Liver (tissue), 9 donors: ENCODE data around the gene CSNK1G1. TPM values are rescaled to one million over a fixed set of nuclear protein-coding genes. Genes with fewer than 3 reads are reported as not detected.

Source experiments
- DNase-seq: peaks from one replicate; pipeline ENCODE4 v3.0.0-alpha.2; 2017; ENCODE audit warnings: low spot score
- H3K27ac ChIP-seq, 2 donors: one replicate each; pipeline ENCODE4 v1.7.0; 2013; ENCODE audit warnings: inconsistent platforms in 2 of 2, low read length in 2 of 2, control low read depth in 1 of 2, low read depth in 1 of 2, mild to moderate bottlenecking in 1 of 2
- H3K27me3 ChIP-seq, 4 donors: one replicate each; pipeline versions ENCODE4 v1.6.1 to v1.7.0; 2013; ENCODE audit warnings: low read length in 3 of 4, inconsistent platforms in 1 of 4, mild to moderate bottlenecking in 1 of 4, moderate library complexity in 1 of 4; ENCODE audit not compliant: control insufficient read depth in 4 of 4, insufficient read depth in 4 of 4
- H3K36me3 ChIP-seq, 4 donors: one replicate each; pipeline versions ENCODE4 v1.6.1 to v1.7.0; 2013; ENCODE audit warnings: low read length in 3 of 4, mild to moderate bottlenecking in 3 of 4, low read depth in 1 of 4, moderate library complexity in 1 of 4; ENCODE audit not compliant: control insufficient read depth in 4 of 4, insufficient read depth in 3 of 4
- H3K4me1 ChIP-seq, 4 donors: one replicate each; pipeline versions ENCODE4 v1.6.1 to v1.7.0; 2013; ENCODE audit warnings: low read length in 3 of 4, mild to moderate bottlenecking in 3 of 4, moderate library complexity in 1 of 4; ENCODE audit not compliant: control insufficient read depth in 4 of 4, insufficient read depth in 4 of 4
- H3K4me3 ChIP-seq, 3 donors: one replicate each; pipeline versions ENCODE4 v1.6.1 to v1.7.0; 2013; ENCODE audit warnings: low read length in 3 of 3, control low read depth in 1 of 3, low read depth in 1 of 3, mild to moderate bottlenecking in 1 of 3
- H3K9ac ChIP-seq, 2 donors: one replicate each; pipeline ENCODE4 v1.7.0; 2013; ENCODE audit warnings: low read length in 2 of 2, mild to moderate bottlenecking in 2 of 2, moderate library complexity in 2 of 2, control low read depth in 1 of 2, low read depth in 1 of 2
- H3K9me3 ChIP-seq, 4 donors: one replicate each; pipeline versions ENCODE4 v1.6.1 to v1.7.0; 2013; ENCODE audit warnings: low read length in 3 of 4; ENCODE audit not compliant: control insufficient read depth in 4 of 4
- CTCF ChIP-seq: fragments of 150-350 bp; IDR thresholded peaks from 2 replicates; pipeline ENCODE4 v1.5.1; 2017; ENCODE audit warnings: improper control_type of control experiment, low read depth, low read length; ENCODE audit not compliant: missing input control
- EGR1 ChIP-seq, 2 donors: IDR thresholded peaks; 2 replicates each; pipeline ENCODE4 v1.6.1; 2016 to 2018; ENCODE audit warnings: antibody characterized with exemption in 2 of 2, low read depth in 2 of 2
- FOXA2 ChIP-seq: IDR thresholded peaks from 2 replicates; pipeline ENCODE4 v1.6.1; 2016; ENCODE audit warnings: antibody characterized with exemption
- HNF4A ChIP-seq, 2 donors: conservative IDR thresholded peaks; 2 replicates each; pipeline ENCODE4 v1.6.1; 2016; ENCODE audit warnings: antibody characterized with exemption in 2 of 2, mild to moderate bottlenecking in 2 of 2
- HNF4G ChIP-seq: IDR thresholded peaks from 2 replicates; pipeline ENCODE4 v1.6.1; 2016; ENCODE audit warnings: antibody characterized with exemption
- RAD21 ChIP-seq, 2 donors: IDR thresholded peaks; 2 replicates each; pipeline ENCODE4 v1.6.1; 2016; ENCODE audit warnings: antibody characterized with exemption in 2 of 2, mild to moderate bottlenecking in 2 of 2
- RXRA ChIP-seq, 2 donors: IDR thresholded peaks; 2 replicates each; pipeline ENCODE4 v1.6.1; 2017 to 2018; ENCODE audit warnings: antibody characterized with exemption in 2 of 2, mild to moderate bottlenecking in 1 of 2
- SP1 ChIP-seq: IDR thresholded peaks from 2 replicates; pipeline ENCODE4 v1.6.1; 2018; ENCODE audit warnings: antibody characterized with exemption, mild to moderate bottlenecking
- TAF1 ChIP-seq: conservative IDR thresholded peaks from 2 replicates; pipeline ENCODE4 v1.6.1; 2016; ENCODE audit warnings: antibody characterized with exemption, mild to moderate bottlenecking
- YY1 ChIP-seq: IDR thresholded peaks from 2 replicates; pipeline ENCODE4 v1.6.1; 2016; ENCODE audit warnings: antibody characterized with exemption, mild to moderate bottlenecking
- ZBTB33 ChIP-seq: IDR thresholded peaks from 2 replicates; pipeline ENCODE4 v1.6.1; 2016; ENCODE audit warnings: antibody characterized with exemption
- WGBS: extraction: QIAGEN DNeasy Blood & Tissue Kit; methylation state at CpG from one replicate; pipeline ENCODE4 v1.1.7; 2013; 5-methylcytosine and 5-hydroxymethylcytosine counted together
- polyA plus RNA-seq, 2 donors: library from polyadenylated mRNA; stranded (reverse) in 1 of 2; unstranded in 1 of 2; fragments of 200-250 nt in 1 of 2; fragments of >200 nt in 1 of 2; fragmentation: Nextera tagmentation in 1 of 2; extraction: Ambion mirVana in 1 of 2; gene quantifications; one replicate each; pipeline versions ENCODE4 v1.2.1 to v1.2.3, GENCODE V29; 2013 to 2015
- total RNA-seq, 2 donors: library from RNA; depleted of rRNA; stranded (reverse); fragments of >200 nt; gene quantifications; one replicate each; pipeline ENCODE4 v1.2.3, GENCODE V29; 2014
- TF ChIP-seq, protein P1 (sequence below): IDR thresholded peaks from 2 replicates; pipeline ENCODE4 v1.6.1; 2016; ENCODE audit warnings: antibody characterized with exemption
- TF ChIP-seq, protein P2 (sequence below): IDR thresholded peaks from 2 replicates; pipeline ENCODE4 v1.6.1; 2016; ENCODE audit warnings: antibody characterized with exemption
- TF ChIP-seq, protein P3 (sequence below): IDR thresholded peaks from 2 replicates; pipeline ENCODE4 v1.6.1; 2016; ENCODE audit warnings: antibody characterized with exemption, mild to moderate bottlenecking
- donor health status: healthy.
- donor health status: healthy.
- donor health status: healthy.
- donor health status: healthy.
- donor health status: healthy.

CSNK1G1 gene
- total and polyA plus RNA-seq, 4 donors = 1.7 to 9.1 (median 5.8) TPM

DNA sequence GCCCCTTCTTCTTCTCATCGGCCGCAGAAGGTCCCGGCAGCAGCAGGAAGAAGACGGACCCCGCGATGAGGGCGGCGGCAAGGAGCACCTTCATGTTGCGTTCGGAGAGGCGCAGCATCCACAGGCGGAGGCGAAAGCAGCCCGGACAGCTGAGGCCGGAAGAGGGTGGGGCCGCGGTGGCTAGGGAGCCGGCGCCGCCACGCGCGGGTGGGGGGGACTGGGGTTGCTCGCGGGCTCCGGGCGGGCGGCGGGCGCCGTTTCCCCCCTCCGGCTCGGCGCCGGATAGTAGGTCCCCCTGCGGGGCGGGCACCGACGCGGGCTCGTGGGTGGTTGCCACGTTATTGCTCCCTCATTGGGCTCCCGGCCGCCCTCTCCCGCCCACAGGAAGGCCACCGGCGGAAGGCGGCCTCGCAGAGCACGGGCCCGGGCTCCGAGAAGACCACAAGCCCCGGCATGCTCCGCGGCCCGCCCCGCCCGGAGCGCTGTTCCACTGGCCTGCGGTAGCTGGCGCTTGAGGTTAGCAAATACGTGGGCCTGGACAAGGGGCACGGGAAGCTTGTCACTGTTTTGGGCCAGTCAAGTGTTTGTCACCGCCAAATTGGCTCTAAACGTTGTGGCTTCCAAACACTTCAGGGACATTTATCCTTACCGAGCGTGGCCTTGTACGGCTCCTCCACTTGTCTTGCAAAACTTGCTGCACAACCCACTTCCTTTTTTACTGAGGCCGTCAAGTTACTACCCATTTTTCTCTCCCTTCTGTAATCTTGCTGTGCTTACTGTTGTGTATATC lies 192.9 kb downstream of the CSNK1G1 start, which contains the start of gene PPIB (continued):
- TF ChIP-seq, protein P1, sequence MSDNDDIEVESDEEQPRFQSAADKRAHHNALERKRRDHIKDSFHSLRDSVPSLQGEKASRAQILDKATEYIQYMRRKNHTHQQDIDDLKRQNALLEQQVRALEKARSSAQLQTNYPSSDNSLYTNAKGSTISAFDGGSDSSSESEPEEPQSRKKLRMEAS = no peak
- TF ChIP-seq, protein P2, sequence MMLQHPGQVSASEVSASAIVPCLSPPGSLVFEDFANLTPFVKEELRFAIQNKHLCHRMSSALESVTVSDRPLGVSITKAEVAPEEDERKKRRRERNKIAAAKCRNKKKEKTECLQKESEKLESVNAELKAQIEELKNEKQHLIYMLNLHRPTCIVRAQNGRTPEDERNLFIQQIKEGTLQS = no peak
- peak; percentile 33 for TF ChIP-seq CTCF
- no peak for TF ChIP-seq RXRA (IDR thresholded peaks at IDR 0.05)
- TF ChIP-seq TAF1 = no peak

- no peak for TF ChIP-seq TAF1
- TF ChIP-seq, protein P3, sequence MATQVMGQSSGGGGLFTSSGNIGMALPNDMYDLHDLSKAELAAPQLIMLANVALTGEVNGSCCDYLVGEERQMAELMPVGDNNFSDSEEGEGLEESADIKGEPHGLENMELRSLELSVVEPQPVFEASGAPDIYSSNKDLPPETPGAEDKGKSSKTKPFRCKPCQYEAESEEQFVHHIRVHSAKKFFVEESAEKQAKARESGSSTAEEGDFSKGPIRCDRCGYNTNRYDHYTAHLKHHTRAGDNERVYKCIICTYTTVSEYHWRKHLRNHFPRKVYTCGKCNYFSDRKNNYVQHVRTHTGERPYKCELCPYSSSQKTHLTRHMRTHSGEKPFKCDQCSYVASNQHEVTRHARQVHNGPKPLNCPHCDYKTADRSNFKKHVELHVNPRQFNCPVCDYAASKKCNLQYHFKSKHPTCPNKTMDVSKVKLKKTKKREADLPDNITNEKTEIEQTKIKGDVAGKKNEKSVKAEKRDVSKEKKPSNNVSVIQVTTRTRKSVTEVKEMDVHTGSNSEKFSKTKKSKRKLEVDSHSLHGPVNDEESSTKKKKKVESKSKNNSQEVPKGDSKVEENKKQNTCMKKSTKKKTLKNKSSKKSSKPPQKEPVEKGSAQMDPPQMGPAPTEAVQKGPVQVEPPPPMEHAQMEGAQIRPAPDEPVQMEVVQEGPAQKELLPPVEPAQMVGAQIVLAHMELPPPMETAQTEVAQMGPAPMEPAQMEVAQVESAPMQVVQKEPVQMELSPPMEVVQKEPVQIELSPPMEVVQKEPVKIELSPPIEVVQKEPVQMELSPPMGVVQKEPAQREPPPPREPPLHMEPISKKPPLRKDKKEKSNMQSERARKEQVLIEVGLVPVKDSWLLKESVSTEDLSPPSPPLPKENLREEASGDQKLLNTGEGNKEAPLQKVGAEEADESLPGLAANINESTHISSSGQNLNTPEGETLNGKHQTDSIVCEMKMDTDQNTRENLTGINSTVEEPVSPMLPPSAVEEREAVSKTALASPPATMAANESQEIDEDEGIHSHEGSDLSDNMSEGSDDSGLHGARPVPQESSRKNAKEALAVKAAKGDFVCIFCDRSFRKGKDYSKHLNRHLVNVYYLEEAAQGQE = no peak
- no peak for TF ChIP-seq FOXA2
- no peak for TF ChIP-seq EGR1 (IDR thresholded peaks at IDR 0.05; ENCODE audit: low read depth in 2 of 2)
- TF ChIP-seq YY1 = no peak
- TF ChIP-seq RAD21 (IDR thresholded peaks at IDR 0.05) = no peak
- TF ChIP-seq CTCF = no peak
- no peak for TF ChIP-seq SP1
- TF ChIP-seq RXRA (IDR thresholded peaks at IDR 0.05) = no peak
- TF ChIP-seq ZBTB33 = no peak
- no peak for TF ChIP-seq HNF4A (conservative IDR thresholded peaks at IDR 0.05)
- TF ChIP-seq HNF4G = no peak
Observed at GRCh38 chr15:64162478-64162868, 193.5 kb downstream of the CSNK1G1 start.

More at GRCh38 chr15:64162478-64162868, 193.5 kb downstream of the CSNK1G1 start:
- WGBS = under 1% methylated on average over 21 of the region's 21 CpGs
- Histone ChIP-seq H3K27me3 (no peaks in the 10 kb centered on the region), H3K4me1 (peaks cover 3 to 39% (median 24%) of the 10 kb centered on the region in 4 donors), H3K36me3 (peaks cover 15 to 29% (median 27%) of the 10 kb centered on the region in 4 donors), H3K9ac (peak overlapping the region; percentile 93 to 97), H3K4me3 (peak overlapping the region; percentile 69 to 97 (median 93)), H3K9me3 (no peaks in the 10 kb centered on the region), H3K27ac (peak overlapping the region; percentile 71 to 92)
- no peak for DNase-seq
